GM10266 (cell line): Measurements from ENCODE around the gene TMED10.

ENCODE experiments used
- DNase-seq: peaks from one replicate; pipeline ENCODE4 v3.0.0; 2012; ENCODE audit errors: extremely low spot score
- TF ChIP-seq, protein P1 (sequence below): IDR thresholded peaks from 2 replicates; pipeline ENCODE4 v1.5.1; 2012; ENCODE audit warnings: mild to moderate bottlenecking, low read depth; ENCODE audit not compliant: control insufficient read depth, insufficient read depth; ENCODE audit errors: missing control alignments

TMED10 gene

DNA sequence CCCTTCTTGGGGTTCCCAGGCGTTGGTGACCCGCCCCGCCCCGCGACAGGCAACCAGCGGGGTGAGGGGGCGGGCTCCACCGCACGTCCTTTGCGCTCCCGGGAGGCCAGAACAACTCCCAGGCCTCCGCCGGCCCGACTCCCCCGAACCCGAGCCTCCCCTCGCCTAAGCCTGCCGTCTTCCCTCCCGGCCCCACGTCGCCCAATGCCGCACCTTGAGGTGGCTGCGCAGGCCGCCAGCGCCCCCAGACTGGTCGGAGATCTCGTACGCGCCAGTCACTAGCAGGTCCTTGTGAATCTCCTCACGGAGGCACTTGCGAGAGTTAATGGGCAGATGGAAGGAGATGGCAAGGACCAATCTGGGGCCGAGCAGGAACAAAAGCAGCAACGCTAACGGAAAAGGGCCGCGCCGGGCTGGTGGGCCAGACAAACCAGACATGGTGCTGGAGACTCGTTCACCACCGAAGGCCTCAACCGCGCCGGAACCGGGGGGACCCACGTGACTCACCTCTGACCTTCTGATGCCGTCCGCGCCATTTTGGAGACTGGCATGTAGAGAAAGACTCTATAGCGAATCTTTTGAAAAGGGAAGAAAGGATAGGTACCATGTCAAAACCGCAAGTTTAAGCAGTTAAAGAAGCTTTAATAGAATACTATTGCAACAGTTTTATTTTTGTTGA is at the start of gene TMED10:
TMED10 (minus strand) TSS at position 471 of the 679 bp plus-strand sequence; CDS start at position 438, 33 bp downstream.
- TF ChIP-seq, protein P1, sequence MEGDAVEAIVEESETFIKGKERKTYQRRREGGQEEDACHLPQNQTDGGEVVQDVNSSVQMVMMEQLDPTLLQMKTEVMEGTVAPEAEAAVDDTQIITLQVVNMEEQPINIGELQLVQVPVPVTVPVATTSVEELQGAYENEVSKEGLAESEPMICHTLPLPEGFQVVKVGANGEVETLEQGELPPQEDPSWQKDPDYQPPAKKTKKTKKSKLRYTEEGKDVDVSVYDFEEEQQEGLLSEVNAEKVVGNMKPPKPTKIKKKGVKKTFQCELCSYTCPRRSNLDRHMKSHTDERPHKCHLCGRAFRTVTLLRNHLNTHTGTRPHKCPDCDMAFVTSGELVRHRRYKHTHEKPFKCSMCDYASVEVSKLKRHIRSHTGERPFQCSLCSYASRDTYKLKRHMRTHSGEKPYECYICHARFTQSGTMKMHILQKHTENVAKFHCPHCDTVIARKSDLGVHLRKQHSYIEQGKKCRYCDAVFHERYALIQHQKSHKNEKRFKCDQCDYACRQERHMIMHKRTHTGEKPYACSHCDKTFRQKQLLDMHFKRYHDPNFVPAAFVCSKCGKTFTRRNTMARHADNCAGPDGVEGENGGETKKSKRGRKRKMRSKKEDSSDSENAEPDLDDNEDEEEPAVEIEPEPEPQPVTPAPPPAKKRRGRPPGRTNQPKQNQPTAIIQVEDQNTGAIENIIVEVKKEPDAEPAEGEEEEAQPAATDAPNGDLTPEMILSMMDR = peak; percentile 19
- DNase-seq = peak; percentile 82

DNA sequence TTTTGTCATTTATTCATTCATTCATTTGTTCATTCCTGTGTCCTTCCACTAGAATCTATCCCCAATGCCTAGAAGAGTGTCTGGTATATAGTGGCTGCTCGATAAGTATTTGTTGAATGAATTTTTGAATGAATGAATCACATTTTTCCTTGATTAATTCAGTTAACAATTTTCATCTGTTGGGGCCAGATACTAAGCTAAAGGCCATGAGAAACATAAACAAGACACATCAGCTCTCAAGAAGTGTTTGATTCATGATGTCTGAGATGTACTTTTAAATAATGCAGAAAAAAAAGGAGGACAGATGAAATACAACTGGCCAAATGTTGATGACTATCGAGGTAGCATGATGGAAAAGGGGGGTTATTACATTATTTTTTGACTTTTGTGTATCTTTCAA is 48.1 kb upstream of the TMED10 start:
- TF ChIP-seq, protein P1 = no peak

DNA sequence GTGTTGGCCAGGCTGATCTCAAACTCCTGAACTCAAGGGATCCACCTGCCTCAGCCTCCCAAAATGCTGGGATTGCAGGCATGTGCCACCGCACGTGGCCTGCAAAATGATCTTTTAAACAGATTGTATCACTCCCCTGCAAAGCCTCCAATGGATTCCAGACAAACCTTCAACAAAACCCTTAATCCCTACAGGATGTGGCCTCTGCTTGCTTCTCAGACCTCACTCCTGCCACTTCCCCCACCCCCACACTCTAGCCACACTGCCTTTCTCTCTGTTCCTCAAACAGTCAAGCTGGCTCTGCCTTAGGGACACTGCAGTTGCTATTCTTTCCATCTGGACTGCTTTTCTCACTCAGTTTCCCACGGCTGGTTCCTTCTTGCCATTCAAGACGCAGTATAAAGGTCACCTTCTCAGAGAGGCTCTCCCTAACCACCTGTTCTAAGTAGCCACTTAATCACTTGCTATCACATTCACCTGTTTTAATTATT is 47.3 kb upstream of the TMED10 start:
- TF ChIP-seq, protein P1 = no peak
- DNase-seq = peak; percentile 34

More for the DNA sequence above, 48.1 kb upstream of the TMED10 start:
- no peak for DNase-seq

DNA sequence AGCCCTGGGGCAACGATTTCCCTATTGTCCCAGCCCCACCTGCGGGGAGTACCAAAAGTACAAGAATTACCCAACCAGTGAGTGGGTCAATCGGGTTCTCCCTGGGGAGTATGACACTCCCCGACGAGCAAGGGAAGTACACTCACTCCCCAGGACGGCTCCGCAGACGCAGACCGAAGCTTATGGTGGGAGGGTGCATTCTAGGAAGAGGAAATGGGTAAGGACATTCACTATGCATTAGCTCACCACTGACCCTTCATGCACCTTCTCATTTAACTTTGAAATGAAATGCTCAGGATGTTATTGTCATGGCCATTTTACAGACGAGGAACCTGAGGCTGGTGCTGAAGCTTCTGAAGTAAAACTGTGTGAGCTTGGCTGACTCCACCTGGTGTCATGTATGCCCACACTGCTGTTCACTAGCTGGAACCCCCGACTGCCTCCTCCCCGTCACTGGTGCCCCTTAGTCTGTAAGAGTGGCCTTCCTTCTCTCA is 45.8 kb upstream of the TMED10 start:
- TF ChIP-seq, protein P1 = peak; percentile 22
- peak; percentile 48 for DNase-seq

DNA sequence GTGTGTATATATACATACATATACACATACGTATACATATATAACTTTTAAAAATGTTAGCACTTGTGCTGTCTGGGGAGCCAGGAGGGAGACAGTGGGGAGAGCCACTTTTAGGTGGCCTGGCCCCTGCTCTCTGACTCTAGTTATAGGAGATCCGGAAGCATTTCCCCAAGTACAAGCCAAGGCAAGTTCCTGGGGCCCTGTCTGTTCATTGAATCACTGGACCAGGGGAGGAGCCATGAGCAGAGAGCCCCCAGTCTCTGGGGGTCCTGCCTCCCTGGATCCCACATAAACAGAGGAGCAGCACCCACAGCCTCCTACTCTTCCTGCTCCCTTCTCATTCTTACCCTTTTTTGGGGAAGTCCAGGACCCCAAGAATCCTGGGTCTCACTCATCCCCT is 45.4 kb upstream of the TMED10 start:
- TF ChIP-seq, protein P1 = no peak
- no peak for DNase-seq

DNA sequence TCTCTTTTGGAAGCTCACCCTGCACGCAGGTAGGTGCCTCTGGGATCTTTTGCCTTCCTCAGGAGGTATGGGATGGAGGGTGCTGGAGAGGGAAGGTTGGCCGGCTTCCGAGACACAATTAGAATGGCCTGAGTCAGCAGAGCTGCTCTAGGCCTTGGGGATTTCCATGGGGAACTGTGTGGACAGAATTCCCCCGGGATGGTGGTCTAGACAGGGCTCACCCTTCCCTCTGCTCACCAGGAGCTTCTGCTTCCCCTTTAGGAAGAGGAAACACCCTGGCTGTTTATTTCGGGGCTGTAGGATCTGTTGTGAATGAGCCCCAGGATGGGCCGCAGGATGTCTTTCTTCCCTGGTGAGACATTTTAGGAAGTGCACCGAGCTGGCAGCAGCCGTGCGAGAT is 43.7 kb upstream of the TMED10 start:
- TF ChIP-seq, protein P1 = no peak
- no peak for DNase-seq
